HG03280 (cell line): ENCODE data around the gene KCNJ12.
"Not testable (repeated sequence)": the region's sequence is repeated elsewhere in the genome, so short reads cannot be mapped to it uniquely, and the experiment has no call there.

Source experiments
- ATAC-seq: cut with Tn5 transposase; IDR thresholded peaks from one replicate; pipeline ENCODE4 v1.9.1; 2021; ENCODE audit warnings: mild to moderate bottlenecking, moderate library complexity; ENCODE audit not compliant: unreplicated experiment

Gene KCNJ12

GRCh38 chr17:21382560-21383495, 6.7 kb downstream of the KCNJ12 start:
- ATAC-seq: no peak

DNA sequence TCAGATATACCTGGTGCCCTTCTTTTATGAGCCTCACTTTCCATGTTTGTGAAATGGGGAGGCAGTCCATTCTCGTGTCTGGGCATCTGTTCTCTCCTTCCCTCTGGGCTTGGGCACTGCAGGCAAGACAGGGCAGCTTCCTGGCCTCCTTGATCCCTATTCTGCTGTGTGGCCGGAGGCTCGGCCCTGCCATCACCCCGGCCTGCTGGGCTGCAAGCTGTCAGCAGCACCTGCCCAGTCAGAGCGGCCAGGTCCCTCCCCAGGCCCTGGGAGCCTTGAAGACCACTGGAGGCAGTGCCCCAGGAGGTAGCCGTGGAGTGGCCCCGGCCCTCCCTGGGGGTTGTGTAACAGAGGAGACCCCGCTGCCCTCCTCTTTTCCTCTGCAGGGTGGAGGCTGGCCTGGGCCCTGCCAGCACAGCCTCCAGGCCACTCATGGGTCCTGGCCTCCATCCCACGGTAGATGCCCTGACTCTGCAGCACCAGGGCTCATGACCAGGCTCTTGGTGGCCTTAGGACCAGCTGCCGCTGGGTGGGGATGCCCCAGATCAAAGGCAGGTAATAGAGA, 9.2 kb downstream of the KCNJ12 start:
- no peak for ATAC-seq

DNA sequence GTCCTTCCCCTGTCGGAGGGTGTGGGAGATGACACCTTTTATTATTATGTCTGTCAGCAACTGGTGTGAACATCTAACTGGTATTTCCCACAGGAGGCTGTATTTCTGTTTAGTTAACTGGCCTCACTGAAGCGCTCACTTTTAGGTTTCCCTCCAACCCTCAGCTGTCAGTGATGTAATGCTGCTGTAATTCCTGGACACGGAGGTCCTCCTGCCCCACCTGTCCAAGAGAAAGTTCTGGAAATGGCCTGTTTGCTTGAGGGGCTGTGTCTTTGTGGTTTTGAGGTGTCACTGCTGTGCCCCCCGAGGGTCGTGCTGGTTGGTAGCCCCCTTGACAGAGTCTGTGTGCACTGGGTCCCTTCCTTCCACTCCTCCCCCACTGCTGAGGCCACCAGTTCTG, 11.5 kb downstream of the KCNJ12 start:
- no peak for ATAC-seq

DNA sequence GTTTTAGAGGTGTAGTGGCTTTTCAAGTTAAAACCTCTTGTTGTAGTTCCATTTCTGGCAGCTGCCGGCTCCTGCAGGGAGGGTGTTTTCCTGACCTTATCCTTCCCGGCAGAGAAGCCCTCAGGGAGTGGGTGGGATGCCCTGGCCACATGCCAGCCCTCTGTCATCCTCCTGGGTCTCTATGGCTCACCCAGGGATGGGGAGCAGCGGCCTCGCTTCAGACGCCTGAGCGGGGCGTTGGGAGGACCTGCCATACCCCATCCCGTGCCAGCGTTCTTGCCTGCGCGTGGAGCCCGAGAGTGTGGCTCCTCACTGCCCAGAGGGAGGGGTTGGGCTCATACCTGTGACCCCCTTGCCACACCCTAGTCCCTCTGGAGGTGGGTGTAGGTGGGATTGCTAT, 11.9 kb downstream of the KCNJ12 start:
- no peak for ATAC-seq

DNA sequence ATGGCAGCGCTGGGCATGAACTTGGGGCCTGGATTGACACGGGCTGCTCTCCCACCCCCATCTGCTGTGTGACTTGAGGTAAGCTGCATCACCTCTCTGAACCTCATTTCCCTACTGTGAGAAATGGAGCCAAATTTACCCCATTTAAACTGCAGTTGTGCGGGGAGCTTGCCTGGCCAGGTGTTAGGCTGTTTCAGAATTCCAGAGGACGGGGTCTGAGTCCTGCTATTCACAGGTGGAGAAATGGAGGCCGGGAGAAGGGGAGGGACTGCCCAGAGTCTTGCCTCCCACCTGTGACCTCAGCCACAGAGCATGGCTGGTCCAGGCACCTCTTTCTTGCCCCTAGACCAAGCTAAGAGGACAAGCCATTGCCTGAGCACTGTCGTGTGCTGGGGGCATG, 12.8 kb downstream of the KCNJ12 start:
- no peak for ATAC-seq

- ATAC-seq: no peak
Measured at GRCh38 chr17:21389394-21389793, 13.2 kb downstream of the KCNJ12 start.

DNA sequence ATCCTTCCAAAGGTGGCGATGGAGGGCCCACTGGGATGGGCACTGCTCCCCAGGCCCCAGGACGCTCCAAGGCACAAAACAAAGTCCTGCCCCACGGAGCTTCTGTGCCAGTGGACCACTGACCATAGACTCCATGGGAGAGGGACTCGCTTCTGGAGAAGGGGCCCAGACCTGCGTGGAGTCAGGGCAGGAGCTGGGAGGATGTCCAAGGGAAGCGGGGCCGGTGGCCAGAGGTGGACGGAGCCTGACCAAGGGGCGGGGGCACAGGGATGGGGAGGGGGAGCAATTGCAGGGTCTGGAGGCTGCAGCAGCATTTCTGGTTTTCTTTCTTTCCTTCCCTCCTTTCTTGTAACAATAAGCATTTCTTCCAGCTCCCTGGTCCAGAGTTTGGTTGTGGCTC, 14.1 kb downstream of the KCNJ12 start:
- ATAC-seq: no peak

GRCh38 chr17:21392266-21392665, 16.1 kb downstream of the KCNJ12 start:
- ATAC-seq: no peak

DNA sequence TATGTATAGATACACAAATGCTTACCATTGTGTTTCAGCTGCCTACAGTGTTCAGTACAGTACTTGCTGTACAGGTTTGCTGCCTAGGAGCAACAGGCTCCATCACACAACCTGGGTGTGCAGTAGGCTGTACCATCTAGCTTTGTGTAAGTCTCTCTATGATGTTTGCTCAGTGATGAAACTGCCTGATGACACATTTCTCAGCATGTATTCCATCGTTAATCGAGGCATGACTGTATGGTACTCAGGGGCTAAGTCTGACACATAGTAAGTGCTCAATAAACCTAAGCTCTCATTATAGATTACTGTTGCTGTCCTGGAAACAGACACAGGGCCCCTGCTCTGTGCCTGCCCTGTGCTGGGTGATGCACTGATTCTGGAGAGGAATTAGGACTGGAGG, 18.1 kb downstream of the KCNJ12 start:
- no peak for ATAC-seq

DNA sequence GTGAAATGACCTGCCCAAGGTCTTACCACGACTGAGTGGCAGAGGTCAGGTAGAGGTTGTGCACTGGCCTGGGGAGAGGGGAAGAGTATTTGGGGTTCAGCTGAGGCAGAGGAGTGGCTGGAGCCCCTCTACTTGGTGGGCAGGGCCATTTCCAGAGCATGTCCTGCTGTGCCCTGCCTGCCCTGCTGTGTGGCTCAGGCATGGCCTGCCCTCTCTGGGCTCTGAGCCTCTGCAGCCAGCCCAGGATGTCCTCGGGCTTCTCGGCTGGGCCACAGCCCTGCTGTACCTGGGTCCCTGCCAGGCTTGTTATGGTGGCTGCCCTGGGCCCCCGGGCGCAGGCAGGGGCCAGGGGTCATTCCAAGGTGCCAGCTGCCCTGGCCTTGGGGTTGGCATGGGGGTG, 19.6 kb downstream of the KCNJ12 start:
- no peak for ATAC-seq

DNA sequence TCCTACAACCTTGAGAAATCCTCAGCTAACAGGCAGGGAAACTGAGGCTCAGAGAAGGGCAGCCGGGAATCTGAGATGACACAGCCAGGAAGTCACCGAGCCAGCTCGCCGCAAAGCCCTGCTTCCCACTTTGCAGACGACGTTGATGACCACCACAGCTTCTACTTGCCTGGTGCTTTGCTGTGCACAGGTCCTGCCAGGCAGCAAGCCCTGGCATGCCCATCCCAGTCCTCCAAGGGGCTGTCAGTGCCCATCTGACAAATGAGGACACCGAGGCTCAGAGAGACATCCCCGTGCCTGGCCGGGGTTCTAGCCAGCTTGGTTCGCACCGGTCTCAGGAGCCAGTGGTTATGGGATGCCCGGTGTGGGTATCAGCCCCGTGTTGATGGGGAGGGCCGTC, 20.1 kb downstream of the KCNJ12 start:
- ATAC-seq: no peak

DNA sequence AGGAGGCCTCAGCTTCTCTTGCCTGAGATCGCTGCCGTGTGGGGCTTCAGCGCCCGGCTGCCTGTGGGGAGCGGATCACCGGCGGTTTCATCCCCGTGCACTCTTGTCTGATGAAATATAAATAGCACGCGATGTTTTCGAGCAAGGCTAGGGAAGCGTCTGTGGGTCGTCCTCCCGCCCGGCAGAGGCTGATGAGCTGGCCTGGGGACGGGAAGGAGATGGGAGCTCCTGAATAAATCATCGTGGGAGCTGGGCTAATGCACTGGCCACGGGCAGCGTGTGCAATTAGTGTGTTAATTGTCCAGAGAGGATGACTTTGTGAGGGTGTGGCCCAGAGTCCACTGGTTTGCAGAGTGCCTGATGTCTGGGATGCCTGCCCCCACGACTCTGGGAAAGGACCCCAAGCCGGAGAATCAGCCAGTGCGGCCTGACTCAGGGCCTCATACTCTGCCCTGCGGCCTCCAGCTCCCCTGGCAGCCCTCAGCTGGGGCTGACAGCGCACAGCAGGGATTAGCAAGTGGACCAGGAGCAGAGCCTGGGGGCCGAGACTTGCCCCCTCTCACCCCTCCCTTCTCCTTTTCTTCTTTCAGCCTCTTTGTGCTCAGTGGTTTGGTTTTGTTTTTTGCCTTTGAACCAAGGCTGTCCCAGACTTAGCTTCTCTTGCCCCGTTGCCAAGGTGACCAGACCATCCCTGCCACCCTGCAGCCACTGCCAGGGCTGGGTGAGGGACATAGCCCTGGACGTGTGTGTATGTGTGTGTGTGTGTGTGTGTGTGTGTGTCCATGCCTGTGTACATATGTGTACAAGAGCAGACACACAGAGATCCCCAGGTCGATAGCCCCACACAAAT, 21.4 kb downstream of the KCNJ12 start:
- no peak for ATAC-seq

- ATAC-seq: no peak
Measured at GRCh38 chr17:21399474-21400186, 23.5 kb downstream of the KCNJ12 start.

DNA sequence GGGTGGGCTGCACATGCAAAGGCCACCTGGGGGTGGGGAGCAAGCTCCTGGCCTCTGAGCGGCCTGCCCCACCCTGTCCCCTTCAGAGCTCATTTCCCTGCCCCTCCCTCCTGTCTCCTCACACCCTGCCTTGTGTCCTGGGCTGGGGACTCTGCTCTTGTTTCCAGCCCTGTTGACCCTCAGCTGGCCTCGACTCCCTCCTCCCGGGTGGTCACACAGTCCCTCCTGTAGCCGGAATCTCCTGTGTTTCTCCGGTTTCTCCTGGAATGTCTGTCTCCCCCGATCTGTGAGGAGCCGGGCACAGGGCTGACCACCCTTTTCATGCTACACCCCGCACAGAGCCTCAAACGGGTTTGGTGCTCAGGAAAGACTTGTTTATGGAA, 24.0 kb downstream of the KCNJ12 start:
- ATAC-seq: not testable (repeated sequence)

DNA sequence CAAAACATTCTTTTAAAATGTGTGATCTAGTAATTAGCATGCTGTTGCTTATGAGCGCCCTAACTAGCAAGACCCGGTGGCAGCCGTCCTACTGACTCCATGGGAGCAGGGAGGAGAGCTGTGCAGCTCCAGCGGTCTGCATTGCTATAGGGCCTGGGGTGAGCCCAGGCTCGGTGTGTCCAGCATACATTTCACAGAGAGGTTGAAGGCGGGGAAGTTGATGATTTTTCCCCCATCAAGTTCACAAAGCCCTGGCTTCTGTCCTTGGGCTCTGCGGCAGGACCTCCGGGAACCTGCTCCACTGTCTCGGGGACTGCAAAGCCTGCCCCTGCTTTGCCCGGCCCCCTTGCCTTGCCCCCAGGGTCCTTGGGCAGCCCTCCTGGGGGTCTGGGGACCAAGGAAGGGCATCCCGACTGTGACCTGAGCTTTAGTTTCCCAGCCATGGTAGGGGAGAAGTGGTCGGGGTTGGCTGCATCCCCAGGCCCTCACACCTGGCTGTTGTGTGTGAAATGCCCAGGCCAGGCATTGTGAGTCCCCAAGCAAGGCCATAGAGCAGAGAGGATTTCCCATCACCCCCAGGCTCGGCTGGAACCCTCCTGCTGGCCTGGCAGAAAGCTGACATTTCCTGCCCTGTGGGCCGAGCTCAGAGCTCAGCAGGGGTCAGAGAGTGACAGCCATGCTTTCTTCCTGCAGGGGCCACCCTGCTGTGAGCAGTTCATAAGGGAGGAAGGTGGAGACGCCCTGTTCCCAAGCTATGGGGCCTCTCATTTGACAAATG, 24.8 kb downstream of the KCNJ12 start:
- no peak for ATAC-seq

- ATAC-seq: not testable (repeated sequence)
Measured at GRCh38 chr17:21402166-21402571, 26.0 kb downstream of the KCNJ12 start.

DNA sequence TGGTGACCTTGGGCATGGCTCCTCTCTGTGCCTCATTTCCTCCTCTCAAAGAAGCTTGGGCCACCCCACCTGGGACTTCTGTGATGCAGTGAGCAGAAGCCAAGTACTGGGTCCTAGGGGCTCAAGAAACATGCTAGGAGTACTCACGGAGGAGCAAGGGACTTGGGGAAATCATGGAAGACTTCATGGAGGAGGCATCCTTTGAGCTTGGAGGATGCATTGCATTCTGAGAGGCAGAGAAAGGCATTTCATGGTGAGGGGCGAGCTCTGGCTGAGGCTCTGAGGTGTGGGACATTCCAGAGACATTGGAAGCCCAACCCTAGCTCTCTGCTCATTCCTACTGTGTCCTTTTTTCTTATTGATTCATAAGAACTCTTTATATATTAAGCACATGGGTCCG, 26.8 kb downstream of the KCNJ12 start:
- ATAC-seq: not testable (repeated sequence)

DNA sequence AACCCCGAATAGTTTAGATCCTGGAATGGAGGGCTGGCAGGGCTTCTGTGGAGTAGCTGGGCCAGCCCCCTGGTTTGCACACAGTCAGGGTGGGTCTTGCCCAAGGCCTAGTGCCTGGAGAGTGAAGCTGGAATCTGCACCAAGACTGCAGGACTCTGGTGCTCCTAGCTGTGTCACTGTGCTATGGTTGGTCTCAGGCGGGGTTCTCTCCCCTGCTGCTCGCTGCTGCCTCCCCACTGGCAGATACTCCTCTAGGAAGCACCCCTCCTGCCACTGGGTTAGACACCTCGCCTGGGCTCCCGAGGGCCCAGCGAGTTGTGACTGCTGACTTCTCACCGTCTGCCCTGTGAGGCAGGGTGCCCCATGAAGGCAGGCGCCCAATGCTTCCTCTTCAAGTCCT, 27.9 kb downstream of the KCNJ12 start:
- ATAC-seq: not testable (repeated sequence)

- ATAC-seq: not testable (repeated sequence)
Measured at GRCh38 chr17:21404539-21404938, 28.4 kb downstream of the KCNJ12 start.
